Transverse colon (tissue), 4 donors: ENCODE measurements around the gene SNIP1. TPM values are rescaled to one million over a fixed set of nuclear protein-coding genes. Genes with fewer than 3 reads are reported as not detected.
"Not testable (repeated sequence)": the region's sequence is repeated elsewhere in the genome, so short reads cannot be mapped to it uniquely, and the experiment has no call there.

Source experiments
- DNase-seq: peaks from one replicate; pipeline ENCODE4 v3.0.0-alpha.2; 2019
- H3K27ac ChIP-seq, 4 donors: fragments of 200-600 bp; sonication (generic); 2 replicates each; pipeline ENCODE4 v1.5.1; 2016 to 2018; ENCODE audit warnings: inconsistent platforms in 4 of 4
- H3K27me3 ChIP-seq: fragments of 200-600 bp; sonication (generic); 2 replicates; pipeline ENCODE4 v1.5.1; 2017; ENCODE audit warnings: inconsistent platforms
- H3K36me3 ChIP-seq, 4 donors: fragments of 200-600 bp; sonication (generic); 2 replicates each; pipeline ENCODE4 v1.5.1; 2017 to 2019; ENCODE audit warnings: inconsistent platforms in 4 of 4
- H3K4me1 ChIP-seq, 4 donors: fragments of 200-600 bp; sonication (generic); 2 replicates each; pipeline ENCODE4 v1.5.1; 2017 to 2020; ENCODE audit warnings: inconsistent platforms in 4 of 4
- H3K4me3 ChIP-seq, 4 donors: fragments of 200-600 bp; sonication (generic); 1 replicate in 1 of 4; 2 replicates in 3 of 4; pipeline versions ENCODE4 v1.5.1 to v1.6.1; 2017 to 2019; ENCODE audit warnings: inconsistent platforms in 4 of 4
- H3K9me3 ChIP-seq, 2 donors: fragments of 200-600 bp; sonication (generic); 2 replicates each; pipeline ENCODE4 v1.5.1; 2017 to 2019; ENCODE audit warnings: inconsistent platforms in 2 of 2
- CTCF ChIP-seq, 5 experiments: fragments of 200-600 bp in 3 of 5; fragments of 450-650 bp in 2 of 5; sonication (generic) in 3 of 5; IDR thresholded peaks; 1 replicate in 2 of 5; 2 replicates in 3 of 5; pipeline ENCODE4 v1.5.1; 2016 to 2017; ENCODE audit warnings: antibody characterized with exemption in 5 of 5, inconsistent platforms in 3 of 5, mild to moderate bottlenecking in 2 of 5, moderate library complexity in 1 of 5
- EP300 ChIP-seq: sonication (generic); formaldehyde crosslinking; IDR thresholded peaks from one replicate; pipeline ENCODE4 v1.6.1; 2017; ENCODE audit warnings: antibody characterized with exemption, low read depth
- POLR2A ChIP-seq: fragments of 450-650 bp; IDR thresholded peaks from one replicate; pipeline ENCODE4 v1.6.1; 2016; ENCODE audit warnings: antibody characterized with exemption, mild to moderate bottlenecking, moderate library complexity
- POLR2AphosphoS5 ChIP-seq, 3 donors: sonication (generic); formaldehyde crosslinking; IDR thresholded peaks; one replicate each; pipeline ENCODE4 v1.6.1; 2016; ENCODE audit warnings: antibody characterized with exemption in 3 of 3
- WGBS, 2 donors: methylation state at CpG; one replicate each; pipeline ENCODE4 v1.1.5; 2018; ENCODE audit warnings: low coverage in 1 of 2; 5-methylcytosine and 5-hydroxymethylcytosine counted together
- in situ Hi-C, 4 donors: fragments of 200-750 bp; cut with MboI; loops; one replicate each; pipeline versions ENCODE4 v1.15.0 to v1.15.1; 2017; ENCODE audit warnings: low sequenced_read_pairs in 3 of 4, low pct_ligation_motif_present in 1 of 4, low pct_unique_long_range_greater_than_20kb in 1 of 4
- intact Hi-C: fragments of 100-400 bp; cut with DNase I; formaldehyde crosslinking; loops from one replicate; pipeline ENCODE4 v1.15.1; 2023; ENCODE audit warnings: low total_unique reads
- total RNA-seq, 4 donors: library from RNA; depleted of rRNA; stranded (reverse); fragments of >200 nt; gene quantifications; one replicate each; pipeline ENCODE4 v1.1.0, GENCODE V29; 2016

The SNIP1 gene
- total RNA-seq, 4 donors from 2014 or later, result 9.0 to 175 (median 18.6) TPM

- Histone ChIP-seq H3K36me3 (peaks cover 0 to 27% (median 12%) of the 10 kb centered on the region in 4 donors), H3K27me3 (no peaks in the 10 kb centered on the region), H3K9me3 (no peaks in the 10 kb centered on the region), H3K27ac (no peak overlapping the region), H3K4me3 (no peak overlapping the region), H3K4me1 (peaks cover 5 to 19% (median 8%) of the 10 kb centered on the region in 4 donors)
- no peak for DNase-seq
- WGBS, 2 donors, result 77% methylated on average over 4 of the region's 4 CpGs; no CpG with 5 or more reads in 1 of the 2 donors
- TF ChIP-seq POLR2A (no peak), CTCF (IDR thresholded peaks at IDR 0.05) (no peak), POLR2AphosphoS5 (IDR thresholded peaks at IDR 0.05) (no peak), EP300 (no peak)
- in situ Hi-C loops (loop anchor here in 1 of 4 donors (10.0 kb wide), 1 partner anchor 54 kb away; no protein-coding TSS in a partner anchor), intact Hi-C loops (no loop called here)
Measured at GRCh38 chr1:37509181-37509580, 44.9 kb downstream of the SNIP1 start.

DNA sequence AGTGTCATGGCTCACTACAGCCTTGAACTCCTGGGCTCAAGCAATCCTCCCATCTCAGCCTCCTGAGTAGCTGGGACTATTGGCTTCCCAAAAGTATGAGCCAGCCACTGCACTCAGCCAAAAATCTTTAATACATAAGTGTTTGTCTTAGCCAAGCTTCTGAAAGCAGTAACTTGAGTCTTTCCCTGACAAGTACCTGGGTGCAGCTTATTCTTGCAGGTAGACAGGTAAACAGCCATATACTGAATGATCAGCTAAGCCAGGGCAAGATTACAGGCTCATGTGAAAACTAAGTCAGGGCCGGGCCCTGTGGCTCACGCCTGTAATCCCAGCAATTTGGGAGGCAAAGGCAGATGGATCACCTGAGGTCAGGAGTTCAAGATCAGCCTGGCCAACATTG lies 47.4 kb downstream of the SNIP1 start:
- WGBS, 2 donors, result 93% methylated on average over 2 of the region's 2 CpGs; no CpG with 5 or more reads in 1 of the 2 donors
- DNase-seq, result no peak
- TF ChIP-seq POLR2A (no peak), CTCF (IDR thresholded peaks at IDR 0.05) (no peak), POLR2AphosphoS5 (IDR thresholded peaks at IDR 0.05) (no peak), EP300 (no peak)
- no peak overlapping the region for H3K27ac ChIP-seq
- in situ Hi-C loops, result loop anchor here in 1 of 4 donors (10.0 kb wide), 1 partner anchor 52 kb away; no protein-coding TSS in a partner anchor
- no peaks in the 10 kb centered on the region for H3K27me3 ChIP-seq
- peaks cover 0 to 34% (median 14%) of the 10 kb centered on the region in 4 donors for H3K36me3 ChIP-seq
- intact Hi-C loops, result no loop called here
- H3K9me3 ChIP-seq, result no peaks in the 10 kb centered on the region
- H3K4me1 ChIP-seq, result peaks cover 0 to 4% (median 0%) of the 10 kb centered on the region in 4 donors
- H3K4me3 ChIP-seq, result no peak overlapping the region

- H3K27ac ChIP-seq, H3K27me3 ChIP-seq, H3K4me3 ChIP-seq, DNase-seq, H3K9me3 ChIP-seq, intact Hi-C loops: not testable (repeated sequence)
- WGBS, 2 donors, result 95 to 100% methylated on average over 1 to 2 of the region's 2 CpGs
- in situ Hi-C loops, result loop anchor here in 1 of 4 donors (10.0 kb wide), 1 partner anchor 48 kb away; no protein-coding TSS in a partner anchor
- H3K4me1 ChIP-seq, result peaks cover 3 to 26% (median 19%) of the 10 kb centered on the region in 4 donors
- H3K36me3 ChIP-seq, result peaks cover 0 to 42% (median 14%) of the 10 kb centered on the region in 4 donors
Measured at GRCh38 chr1:37502791-37503190, 51.3 kb downstream of the SNIP1 start.

DNA sequence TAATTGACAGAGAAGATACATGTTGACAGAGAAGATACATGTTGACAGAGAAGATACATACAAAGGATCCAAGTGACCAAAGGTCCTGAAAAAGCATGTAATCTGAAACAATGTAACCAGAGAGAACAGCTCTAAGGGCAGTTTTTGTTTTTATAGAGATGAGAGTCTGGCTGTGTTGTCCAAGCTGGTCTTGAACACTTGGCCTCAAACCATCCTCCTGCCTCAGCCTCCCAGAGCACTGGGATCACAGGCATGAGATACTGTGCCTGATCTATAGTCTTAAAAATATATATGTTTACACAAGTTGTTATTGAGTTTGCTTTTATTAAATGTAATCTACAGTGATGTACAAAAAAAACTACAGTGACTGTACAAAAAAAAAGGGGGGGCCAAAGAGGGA lies 52.0 kb downstream of the SNIP1 start:
- Histone ChIP-seq H3K36me3 (peaks cover 0 to 42% (median 14%) of the 10 kb centered on the region in 4 donors), H3K9me3 (no peaks in the 10 kb centered on the region), H3K4me3 (no peak overlapping the region), H3K4me1 (peaks cover 3 to 31% (median 23%) of the 10 kb centered on the region in 4 donors), H3K27me3 (no peaks in the 10 kb centered on the region), H3K27ac (no peak overlapping the region)
- TF ChIP-seq CTCF (IDR thresholded peaks at IDR 0.05) (no peak), EP300 (no peak), POLR2AphosphoS5 (IDR thresholded peaks at IDR 0.05) (no peak), POLR2A (no peak)
- intact Hi-C loops (no loop called here), in situ Hi-C loops (loop anchor here in 1 of 4 donors (10.0 kb wide), 1 partner anchor 47 kb away; no protein-coding TSS in a partner anchor)
- no peak for DNase-seq

GRCh38 chr1:37501661-37502060 lies 52.4 kb downstream of the SNIP1 start:
- Histone ChIP-seq H3K4me3 (no peak overlapping the region), H3K27me3 (no peaks in the 10 kb centered on the region), H3K9me3 (no peaks in the 10 kb centered on the region), H3K4me1 (peaks cover 3 to 31% (median 23%) of the 10 kb centered on the region in 4 donors), H3K36me3 (peaks cover 0 to 42% (median 15%) of the 10 kb centered on the region in 4 donors), H3K27ac (no peak overlapping the region)
- no peak for DNase-seq
- intact Hi-C loops (no loop called here), in situ Hi-C loops (loop anchor here in 1 of 4 donors (10.0 kb wide), 1 partner anchor 47 kb away; no protein-coding TSS in a partner anchor)
- TF ChIP-seq EP300, result no peak
- TF ChIP-seq CTCF (IDR thresholded peaks at IDR 0.05), result no peak
- WGBS, 2 donors, result 93% methylated on average over 5 of the region's 5 CpGs; no CpG with 5 or more reads in 1 of the 2 donors
